IgD-negative memory B cell (primary cell): Measurements from ENCODE around the gene ZFHX3. TPM values are rescaled to one million over a fixed set of nuclear protein-coding genes. Genes with fewer than 3 reads are reported as not detected.

Experiments
- H3K27ac Mint-ChIP-seq, 3 donors: one replicate each; pipeline ENCODE4 v1.8.0; 2020 to 2022; ENCODE audit warnings: mild to moderate bottlenecking in 3 of 3, mixed read lengths in 3 of 3, moderate library complexity in 1 of 3
- H3K27me3 Mint-ChIP-seq: one replicate; pipeline ENCODE4 v1.8.0; 2021; ENCODE audit warnings: mixed read lengths
- H3K36me3 Mint-ChIP-seq: one replicate; pipeline ENCODE4 v1.8.0; 2020; ENCODE audit warnings: mild to moderate bottlenecking, mixed read lengths
- H3K4me1 Mint-ChIP-seq, 3 donors: one replicate each; pipeline ENCODE4 v1.8.0; 2020 to 2022; ENCODE audit warnings: mixed read lengths in 3 of 3, mild to moderate bottlenecking in 1 of 3
- H3K4me3 Mint-ChIP-seq, 4 donors: one replicate each; pipeline ENCODE4 v1.8.0; 2020 to 2022; ENCODE audit warnings: mild to moderate bottlenecking in 4 of 4, mixed read lengths in 4 of 4, moderate library complexity in 3 of 4
- H3K9me3 Mint-ChIP-seq, 3 donors: one replicate each; pipeline ENCODE4 v1.8.0; 2020 to 2021; ENCODE audit warnings: mixed read lengths in 3 of 3, mild to moderate bottlenecking in 1 of 3
- polyA plus RNA-seq: library from polyadenylated mRNA; unstranded; fragments of 300-500 nt; fragmentation: Illumina TruSeq; gene quantifications from one replicate; pipeline ENCODE4 v1.2.3, GENCODE V29; 2021

Gene ZFHX3
- polyA plus RNA-seq, 1 donor from 2014 or later: 1.6 TPM

DNA sequence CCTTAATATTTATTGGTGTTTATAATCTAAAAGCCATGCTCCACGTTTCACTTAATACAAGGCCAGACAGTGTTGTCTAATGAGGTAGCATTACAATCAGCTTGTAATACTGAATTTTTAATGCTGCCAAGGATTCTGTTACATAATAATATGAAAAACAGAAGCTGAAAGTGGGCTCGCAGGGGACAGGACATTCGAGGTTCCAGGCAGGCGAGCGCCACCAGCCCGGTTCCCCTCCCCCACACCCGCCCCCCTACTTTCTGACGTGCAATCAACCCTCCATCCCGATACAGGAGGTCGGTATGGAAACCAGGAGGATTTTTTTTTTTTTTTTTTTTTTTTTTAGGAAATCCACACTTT, 6.2 kb upstream of the ZFHX3 start:
- H3K4me1 Mint-ChIP-seq: peaks cover 6 to 16% (median 14%) of the 10 kb centered on the region in 3 donors
- no peaks in the 10 kb centered on the region for H3K27me3 Mint-ChIP-seq
- H3K36me3 Mint-ChIP-seq: no peaks in the 10 kb centered on the region
- peak overlapping the region in 1 of 3 donors; percentile 24 for H3K27ac Mint-ChIP-seq
- no peaks in the 10 kb centered on the region for H3K9me3 Mint-ChIP-seq
- no peak overlapping the region for H3K4me3 Mint-ChIP-seq

- no peaks in the 10 kb centered on the region for H3K9me3 Mint-ChIP-seq
- H3K27ac Mint-ChIP-seq: peak overlapping the region in 1 of 3 donors; percentile 24
- H3K27me3 Mint-ChIP-seq: peaks cover 2% of the 10 kb centered on the region
- H3K36me3 Mint-ChIP-seq: no peaks in the 10 kb centered on the region
- H3K4me1 Mint-ChIP-seq: peaks cover 6 to 22% (median 16%) of the 10 kb centered on the region in 3 donors
- no peak overlapping the region for H3K4me3 Mint-ChIP-seq
Observed at GRCh38 chr16:73053364-73054124, 5.6 kb upstream of the ZFHX3 start.

DNA sequence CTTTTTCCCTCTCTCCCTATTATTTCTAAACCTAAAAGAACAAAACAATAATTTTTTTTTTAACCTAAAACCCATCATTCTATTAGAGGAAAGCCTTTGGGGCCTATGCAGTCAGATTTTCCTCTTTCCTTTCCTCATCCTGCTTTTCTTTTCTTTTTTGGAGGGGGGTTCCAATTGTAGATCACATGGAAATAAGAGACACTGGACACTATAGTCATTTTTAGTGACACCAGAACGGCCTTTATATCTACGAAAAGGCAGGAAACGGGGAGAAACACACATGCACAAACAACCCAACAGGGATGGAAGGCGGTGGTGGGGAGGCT, 5.1 kb upstream of the ZFHX3 start:
- Mint-ChIP-seq H3K4me1 (peaks cover 6 to 23% (median 16%) of the 10 kb centered on the region in 3 donors), H3K36me3 (no peaks in the 10 kb centered on the region), H3K27ac (no peak overlapping the region), H3K9me3 (no peaks in the 10 kb centered on the region), H3K4me3 (no peak overlapping the region), H3K27me3 (peaks cover 3% of the 10 kb centered on the region)

- Mint-ChIP-seq H3K27me3 (peaks cover 3% of the 10 kb centered on the region), H3K4me1 (peaks cover 6 to 23% (median 16%) of the 10 kb centered on the region in 3 donors), H3K4me3 (no peak overlapping the region), H3K36me3 (no peaks in the 10 kb centered on the region), H3K27ac (no peak overlapping the region), H3K9me3 (no peaks in the 10 kb centered on the region)
Observed at GRCh38 chr16:73052576-73052975, 4.6 kb upstream of the ZFHX3 start.

GRCh38 chr16:73051961-73052360, 4.0 kb upstream of the ZFHX3 start:
- peaks cover 4 to 18% (median 17%) of the 10 kb centered on the region in 3 donors for H3K4me1 Mint-ChIP-seq
- H3K4me3 Mint-ChIP-seq: no peak overlapping the region
- H3K27ac Mint-ChIP-seq: no peak overlapping the region
- peaks cover 6% of the 10 kb centered on the region for H3K27me3 Mint-ChIP-seq
- no peaks in the 10 kb centered on the region for H3K36me3 Mint-ChIP-seq
- H3K9me3 Mint-ChIP-seq: no peaks in the 10 kb centered on the region

GRCh38 chr16:73051226-73051625, 3.3 kb upstream of the ZFHX3 start:
- H3K4me1 Mint-ChIP-seq: peaks cover 11 to 22% (median 16%) of the 10 kb centered on the region in 3 donors
- H3K27ac Mint-ChIP-seq: no peak overlapping the region
- H3K9me3 Mint-ChIP-seq: no peaks in the 10 kb centered on the region

DNA sequence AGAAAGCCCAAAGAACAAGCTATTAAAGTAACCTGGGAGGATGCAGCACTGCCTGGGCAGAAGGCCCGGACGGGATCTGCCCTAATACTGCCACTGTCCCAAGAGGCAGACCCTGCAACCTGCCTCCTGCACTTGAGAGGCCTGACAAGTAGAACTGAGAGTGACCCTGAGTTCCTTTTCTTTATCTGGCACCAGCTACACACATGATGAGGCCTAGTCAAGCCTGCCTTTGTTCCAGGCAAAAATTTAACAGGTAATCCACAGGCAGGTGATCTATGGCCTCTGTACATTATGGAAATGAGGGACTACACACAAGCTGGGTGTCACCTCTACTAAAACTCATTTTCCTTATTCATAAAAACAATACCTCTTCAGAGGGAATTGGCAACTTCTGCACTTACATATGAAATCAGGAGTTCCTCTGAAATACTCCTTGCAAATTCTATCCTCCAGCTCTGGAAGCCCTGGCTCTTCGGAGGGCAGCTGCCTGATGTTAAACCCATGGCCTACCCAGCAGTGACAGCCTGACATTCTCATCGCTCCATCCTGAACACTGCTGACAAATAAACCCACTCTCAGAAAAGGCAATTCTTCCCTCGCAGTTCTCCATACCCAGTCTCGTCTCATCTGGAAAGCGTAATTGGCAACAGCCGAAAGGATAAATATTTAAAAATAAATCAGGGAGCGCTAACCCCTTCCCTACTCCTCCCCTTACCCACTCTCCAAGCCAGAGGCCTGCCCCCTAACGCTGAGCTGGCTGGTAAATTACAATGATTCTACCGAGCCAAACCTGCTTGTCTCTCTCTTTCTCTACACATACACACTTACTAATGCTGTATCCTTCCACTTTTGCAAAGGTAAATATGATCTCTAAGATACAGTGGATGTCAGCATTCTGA, 2.5 kb upstream of the ZFHX3 start:
- Mint-ChIP-seq H3K9me3 (no peaks in the 10 kb centered on the region), H3K36me3 (no peaks in the 10 kb centered on the region), H3K4me3 (no peak overlapping the region), H3K27ac (no peak overlapping the region), H3K4me1 (peaks cover 13 to 21% (median 16%) of the 10 kb centered on the region in 3 donors), H3K27me3 (peaks cover 6% of the 10 kb centered on the region)

More at GRCh38 chr16:73051226-73051625, 3.3 kb upstream of the ZFHX3 start:
- Mint-ChIP-seq H3K4me3 (no peak overlapping the region), H3K27me3 (peaks cover 6% of the 10 kb centered on the region), H3K36me3 (no peaks in the 10 kb centered on the region)

- H3K4me1 Mint-ChIP-seq: peaks cover 10 to 24% (median 13%) of the 10 kb centered on the region in 3 donors
- peak overlapping the region in 1 of 4 donors; percentile 83 for H3K4me3 Mint-ChIP-seq
- no peaks in the 10 kb centered on the region for H3K36me3 Mint-ChIP-seq
- H3K9me3 Mint-ChIP-seq: no peaks in the 10 kb centered on the region
- peak overlapping the region in 1 of 3 donors; percentile 82 for H3K27ac Mint-ChIP-seq
- H3K27me3 Mint-ChIP-seq: peaks cover 6% of the 10 kb centered on the region
Observed at GRCh38 chr16:73049511-73049910, 1.6 kb upstream of the ZFHX3 start.

- no peaks in the 10 kb centered on the region for H3K36me3 Mint-ChIP-seq
- H3K4me1 Mint-ChIP-seq: peaks cover 13 to 28% (median 17%) of the 10 kb centered on the region in 3 donors
- peaks cover 6% of the 10 kb centered on the region for H3K27me3 Mint-ChIP-seq
- no peaks in the 10 kb centered on the region for H3K9me3 Mint-ChIP-seq
- peak overlapping the region in 3 of 4 donors; percentile 55 to 83 (median 63) for H3K4me3 Mint-ChIP-seq
- H3K27ac Mint-ChIP-seq: peak overlapping the region in 2 of 3 donors; percentile 82
Observed at GRCh38 chr16:73049091-73049490, 1.2 kb upstream of the ZFHX3 start.

GRCh38 chr16:73048292-73049080, 558 bp upstream of the ZFHX3 start:
- Mint-ChIP-seq H3K27me3 (peaks cover 6% of the 10 kb centered on the region), H3K27ac (peak overlapping the region in 2 of 3 donors; percentile 82), H3K36me3 (no peaks in the 10 kb centered on the region), H3K4me3 (peak overlapping the region; percentile 76 to 83 (median 78)), H3K4me1 (peaks cover 18 to 32% (median 19%) of the 10 kb centered on the region in 3 donors), H3K9me3 (no peaks in the 10 kb centered on the region)

DNA sequence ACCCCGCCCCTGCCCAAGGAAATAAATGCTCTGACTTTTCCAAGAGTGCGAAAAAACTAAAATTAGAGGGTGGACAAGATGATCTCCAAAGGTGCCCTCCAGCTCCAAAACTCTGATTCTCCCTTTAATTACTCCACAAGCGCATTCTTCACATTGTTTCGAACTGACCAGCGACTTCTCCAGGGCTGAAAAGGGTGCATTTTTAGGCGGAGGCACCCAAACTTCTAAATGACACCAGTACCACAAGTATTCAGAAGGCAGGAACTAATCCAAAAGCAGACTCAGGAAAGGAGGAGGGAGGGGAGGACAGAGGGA, 750 bp downstream of the ZFHX3 start:
- H3K4me1 Mint-ChIP-seq: peaks cover 19 to 39% (median 20%) of the 10 kb centered on the region in 3 donors
- peak overlapping the region; percentile 64 to 89 (median 74) for H3K4me3 Mint-ChIP-seq
- H3K27me3 Mint-ChIP-seq: peaks cover 6% of the 10 kb centered on the region
- H3K36me3 Mint-ChIP-seq: no peaks in the 10 kb centered on the region
- peak overlapping the region in 2 of 3 donors; percentile 50 to 80 for H3K27ac Mint-ChIP-seq
- H3K9me3 Mint-ChIP-seq: no peaks in the 10 kb centered on the region

DNA sequence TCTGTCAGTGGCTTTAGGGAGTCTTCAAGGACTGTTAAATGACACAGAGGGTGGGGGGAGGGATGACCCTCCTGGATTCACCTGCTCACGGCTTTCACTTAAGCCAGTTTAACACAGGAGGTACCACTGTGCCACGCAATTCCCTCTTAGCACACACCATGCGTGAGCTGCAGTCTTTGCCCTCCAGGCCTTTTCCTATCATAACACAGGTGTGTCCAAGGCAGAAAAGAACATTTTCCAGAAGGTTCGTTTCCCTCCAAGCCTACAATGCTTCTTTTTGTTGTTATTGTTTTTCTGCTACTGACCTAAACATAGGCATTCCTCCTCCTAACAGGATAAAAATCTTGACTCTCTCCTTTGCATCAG, 1.1 kb downstream of the ZFHX3 start:
- Mint-ChIP-seq H3K4me1 (peaks cover 19 to 39% (median 20%) of the 10 kb centered on the region in 3 donors), H3K36me3 (no peaks in the 10 kb centered on the region), H3K4me3 (peak overlapping the region; percentile 44 to 89 (median 71)), H3K9me3 (no peaks in the 10 kb centered on the region), H3K27ac (peak overlapping the region in 2 of 3 donors; percentile 50 to 76), H3K27me3 (peaks cover 6% of the 10 kb centered on the region)

- Mint-ChIP-seq H3K27me3 (peaks cover 6% of the 10 kb centered on the region), H3K9me3 (no peaks in the 10 kb centered on the region), H3K4me1 (peaks cover 19 to 40% (median 20%) of the 10 kb centered on the region in 3 donors), H3K4me3 (peak overlapping the region; percentile 24 to 78 (median 68)), H3K36me3 (no peaks in the 10 kb centered on the region), H3K27ac (peak overlapping the region; percentile 15 to 76 (median 50))
Observed at GRCh38 chr16:73046202-73046848, 1.6 kb downstream of the ZFHX3 start.

DNA sequence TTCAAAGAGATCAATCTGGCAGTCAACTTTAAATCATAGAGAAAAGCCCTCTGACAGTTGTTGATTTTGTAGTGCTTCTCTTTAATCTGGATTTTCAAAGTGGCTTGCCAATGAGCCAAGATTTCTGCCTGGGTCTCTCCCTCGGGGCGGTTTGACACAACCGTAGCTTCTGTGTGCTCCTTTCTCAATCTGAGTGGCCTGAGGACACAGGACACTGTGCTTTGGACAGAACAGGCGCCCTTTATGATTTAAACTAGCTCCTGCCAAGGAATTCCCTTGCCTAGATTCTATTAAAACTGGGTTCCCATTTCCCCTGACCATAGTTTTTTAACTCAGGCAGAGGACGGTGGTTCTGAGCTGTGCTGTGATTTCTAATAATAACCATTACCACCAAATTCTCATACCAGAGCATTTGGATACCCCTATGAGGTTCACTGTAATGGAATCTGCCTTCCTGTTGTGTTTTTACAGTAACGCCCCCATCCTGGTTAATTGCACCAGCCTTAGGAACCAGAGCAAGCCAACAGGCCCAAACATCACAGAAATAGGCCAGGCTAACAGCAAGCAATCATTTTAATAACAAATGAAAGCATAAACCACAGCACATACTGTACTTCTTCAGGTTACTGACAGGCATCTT, 4.0 kb downstream of the ZFHX3 start:
- Mint-ChIP-seq H3K4me3 (peak overlapping the region in 2 of 4 donors; percentile 38 to 70), H3K4me1 (peaks cover 16 to 38% (median 19%) of the 10 kb centered on the region in 3 donors)

More for the DNA sequence above, 4.0 kb downstream of the ZFHX3 start:
- H3K27me3 Mint-ChIP-seq: peaks cover 6% of the 10 kb centered on the region
- peak overlapping the region in 1 of 3 donors; percentile 8 for H3K27ac Mint-ChIP-seq
- H3K9me3 Mint-ChIP-seq: no peaks in the 10 kb centered on the region
- H3K36me3 Mint-ChIP-seq: no peaks in the 10 kb centered on the region
